IMR-90 (cell line): ENCODE results near the gene UBE2S. TPM values are rescaled to one million over a fixed set of nuclear protein-coding genes. Genes with fewer than 3 reads are reported as not detected.
A peak's percentile ranks its signal among the peaks of the same experiment; 100 is the strongest.

Experiments
- ATAC-seq: fragments of 200-7000 bp; cut with Tn5 transposase; 2 replicates; pipeline ENCODE4 v1.9.1; 2020; ENCODE audit warnings: low read depth, mild to moderate bottlenecking, moderate library complexity
- BruUV-seq: library from RNA; stranded (reverse); fragments of 400-500 nt; replicated peaks from 2 replicates; lab custom pipeline; 2021; lab: Mats Ljungman, UMichigan
- CTCF ChIA-PET: fragments of 300-600 bp; formaldehyde crosslinking; extraction: SDS; loops from one replicate; lab custom pipeline; 2021; ENCODE audit warnings: antibody characterized with exemption; lab: Yijun Ruan, JAX
- POLR2A ChIA-PET: fragments of 300-600 bp; sonication (Branson Sonifier 250); formaldehyde crosslinking; loops from one replicate; lab custom pipeline; 2022; ENCODE audit warnings: antibody characterized with exemption; ENCODE audit not compliant: unreplicated experiment; lab: Charles Lee
- DNase-seq: peaks from one replicate; pipeline ENCODE4 v3.0.0; 2013
- H2AFZ ChIP-seq: replicated peaks from 2 replicates; pipeline ENCODE3; 2013; ENCODE audit warnings: low read length, mild to moderate bottlenecking; ENCODE audit not compliant: poor library complexity
- H2AK5ac ChIP-seq: 2 replicates; pipeline ENCODE4 v1.6.1; 2013; ENCODE audit warnings: low read depth, low read length, inconsistent platforms
- H2AK9ac ChIP-seq: replicated peaks from 2 replicates; pipeline ENCODE3; 2013; ENCODE audit warnings: mild to moderate bottlenecking, low read depth, low read length, moderate library complexity; ENCODE audit not compliant: poor library complexity
- H2BK120ac ChIP-seq: 2 replicates; pipeline ENCODE4 v1.6.1; 2013; ENCODE audit warnings: low read depth, low read length, inconsistent platforms
- H2BK15ac ChIP-seq: 3 replicates; pipeline ENCODE4 v1.6.1; 2013; ENCODE audit warnings: low read depth, low read length, inconsistent platforms
- H2BK20ac ChIP-seq: 2 replicates; pipeline ENCODE4 v1.6.1; 2013; ENCODE audit warnings: low read depth, mild to moderate bottlenecking, inconsistent platforms, low read length, moderate library complexity
- H2BK5ac ChIP-seq: 2 replicates; pipeline ENCODE4 v1.6.1; 2013; ENCODE audit warnings: mild to moderate bottlenecking, low read depth, low read length, inconsistent platforms; ENCODE audit not compliant: poor library complexity, severe bottlenecking
- H3K14ac ChIP-seq: replicated peaks from 2 replicates; pipeline ENCODE4 v1.6.1; 2013; ENCODE audit warnings: low read depth, low read length, inconsistent platforms
- H3K18ac ChIP-seq: 2 replicates; pipeline ENCODE4 v1.6.1; 2013; ENCODE audit warnings: low read depth, low read length, control low read depth
- H3K23ac ChIP-seq: 2 replicates; pipeline ENCODE4 v1.6.1; 2013; ENCODE audit warnings: low read depth, low read length, inconsistent platforms
- H3K27ac ChIP-seq: 2 replicates; pipeline ENCODE4 v1.5.1; 2013; ENCODE audit warnings: mild to moderate bottlenecking, control low read depth, low read length; ENCODE audit not compliant: insufficient read depth
- H3K27me3 ChIP-seq: 2 replicates; pipeline ENCODE4 v1.6.1; 2013; ENCODE audit warnings: low read length; ENCODE audit not compliant: control insufficient read depth, insufficient read depth
- H3K36me3 ChIP-seq: 2 replicates; pipeline ENCODE4 v1.6.1; 2013; ENCODE audit warnings: low read length, mixed read lengths; ENCODE audit not compliant: control insufficient read depth, insufficient read depth
- H3K4ac ChIP-seq: 2 replicates; pipeline ENCODE4 v1.6.1; 2013; ENCODE audit warnings: low read depth, low read length, inconsistent platforms
- H3K4me1 ChIP-seq: 2 replicates; pipeline ENCODE4 v1.6.1; 2013; ENCODE audit warnings: low read length, mixed read lengths; ENCODE audit not compliant: control insufficient read depth, insufficient read depth
- H3K4me2 ChIP-seq: 2 replicates; pipeline ENCODE4 v1.6.1; 2013; ENCODE audit warnings: low read depth, mild to moderate bottlenecking, control low read depth, low read length, moderate library complexity
- H3K4me3 ChIP-seq: 2 replicates; pipeline ENCODE4 v1.5.1; 2013; ENCODE audit warnings: low read depth, mild to moderate bottlenecking, control low read depth, low read length, moderate library complexity; ENCODE audit not compliant: insufficient read depth
- H3K56ac ChIP-seq: 2 replicates; pipeline ENCODE4 v1.6.1; 2013; ENCODE audit warnings: low read length, inconsistent platforms; ENCODE audit not compliant: insufficient read depth; ENCODE audit errors: extremely low read depth
- H3K79me1 ChIP-seq, 2 experiments: 2 replicates each; pipeline ENCODE4 v1.6.1; 2013; ENCODE audit warnings: low read length in 2 of 2, inconsistent platforms in 1 of 2, low read depth in 1 of 2
- H3K9ac ChIP-seq: 2 replicates; pipeline ENCODE4 v1.6.1; 2013; ENCODE audit warnings: low read depth, low read length, control low read depth
- H3K9me1 ChIP-seq: 2 replicates; pipeline ENCODE4 v1.6.1; 2013; ENCODE audit warnings: low read length, inconsistent platforms; ENCODE audit not compliant: insufficient read depth
- H3K9me3 ChIP-seq: 2 replicates; pipeline ENCODE4 v1.6.1; 2013; ENCODE audit warnings: low read length; ENCODE audit not compliant: control insufficient read depth, insufficient read depth
- H4K20me1 ChIP-seq: 2 replicates; pipeline ENCODE4 v1.6.1; 2013; ENCODE audit warnings: low read length, inconsistent platforms; ENCODE audit not compliant: insufficient read depth
- H4K5ac ChIP-seq: 2 replicates; pipeline ENCODE4 v1.6.1; 2013; ENCODE audit warnings: mild to moderate bottlenecking, low read depth, low read length, control low read depth
- H4K8ac ChIP-seq, 2 experiments: 2 replicates each; pipeline ENCODE4 v1.6.1; 2013; ENCODE audit warnings: low read depth in 2 of 2, low read length in 2 of 2, control low read depth in 1 of 2, inconsistent platforms in 1 of 2
- H4K91ac ChIP-seq: 2 replicates; pipeline ENCODE4 v1.6.1; 2013; ENCODE audit warnings: low read depth, low read length, inconsistent platforms; ENCODE audit not compliant: insufficient read depth
- CEBPB ChIP-seq: IDR thresholded peaks from 2 replicates; pipeline ENCODE4 v1.6.1; 2012; ENCODE audit warnings: low read depth, low read length, improper control_type of control experiment
- MAZ ChIP-seq: IDR thresholded peaks from 2 replicates; pipeline ENCODE4 v1.6.1; 2012; ENCODE audit warnings: low read depth, mild to moderate bottlenecking, low read length, improper control_type of control experiment, moderate library complexity, borderline replicate concordance
- WGBS, 2 experiments: methylation state at CpG; one replicate each; pipeline versions ENCODE4 v1.1.5 to v1.1.7; 2013; ENCODE audit warnings: missing lambda C conversion rate in 2 of 2; ENCODE audit not compliant: insufficient read length in 1 of 2; ENCODE audit errors: extremely low coverage in 2 of 2; 5-methylcytosine and 5-hydroxymethylcytosine counted together
- dilution Hi-C: fragments of 300-500 bp; cut with HindIII; formaldehyde crosslinking; loops from one replicate; pipeline ENCODE4 v1.14.3; 2018; ENCODE audit warnings: low sequenced_read_pairs; ENCODE audit not compliant: unreplicated experiment
- in situ Hi-C: fragments of 300-500 bp; cut with MboI; formaldehyde crosslinking; loops from 3 replicates; pipeline ENCODE4 v1.14.3; 2019; ENCODE audit warnings: low sequenced_read_pairs, inconsistent platforms, mixed read lengths
- intact Hi-C: fragments of 100-400 bp; cut with micrococcal nuclease; formaldehyde crosslinking; loops from 2 replicates; pipeline ENCODE4 v1.10.0; 2022
- polyA plus RNA-seq, 3 experiments: library from polyadenylated mRNA; depleted of rRNA; stranded (reverse); fragments of >200 nt; gene quantifications; 2 replicates each; pipeline ENCODE4 v1.2.3, GENCODE V29; 2012; ENCODE audit warnings: low replicate concordance in 1 of 3
- total RNA-seq: library from RNA; depleted of rRNA; stranded (reverse); fragments of >200 nt; gene quantifications from 2 replicates; pipeline ENCODE4 v1.2.3, GENCODE V29; 2012

Gene UBE2S
- total and polyA plus RNA-seq, 2 of the 4 experiments (the other 2 are of a cell fraction), result 69.5 to 104 TPM

DNA sequence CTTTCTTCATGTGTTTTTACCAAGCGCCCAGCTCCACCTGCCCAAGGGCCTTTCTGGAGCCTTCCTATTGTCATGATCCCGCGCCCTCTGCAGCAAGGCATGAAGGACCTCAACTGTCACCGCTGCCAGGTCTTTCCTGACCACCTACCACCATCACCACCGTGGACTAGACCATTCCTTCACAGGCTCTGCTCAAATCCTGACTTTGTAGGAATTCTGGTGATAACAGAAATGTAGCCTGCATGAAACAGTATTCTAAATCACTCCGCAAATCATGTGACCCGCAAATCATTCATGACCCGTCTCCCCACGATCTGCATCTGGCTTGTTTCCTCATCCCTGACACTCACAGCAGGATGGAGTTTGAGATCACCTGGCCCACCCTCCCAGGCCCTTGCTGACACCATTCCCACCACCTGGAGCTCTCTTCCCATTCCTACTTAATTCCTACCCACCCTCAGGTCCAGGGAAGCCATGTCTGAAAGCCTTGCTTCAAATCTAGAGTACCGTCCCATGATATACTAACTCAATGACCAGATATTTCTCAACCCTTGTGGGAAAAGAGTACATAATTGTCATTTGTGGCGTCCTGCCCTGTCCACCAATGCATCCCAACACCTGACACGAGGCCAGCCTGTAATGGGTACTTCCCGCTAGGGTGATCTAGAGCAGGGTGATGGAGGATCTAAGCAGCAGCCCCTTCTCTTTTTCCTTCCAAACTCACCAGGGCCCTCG is 1.3 kb downstream of the UBE2S start:
- Histone ChIP-seq H3K9ac (peak overlapping the region; percentile 76), H2AK9ac (peak overlapping the region; percentile 94), H3K79me1 (peaks cover 7 to 46% of the 10 kb centered on the region in 2 experiments), H3K9me3 (no peaks in the 10 kb centered on the region), H2AFZ (peak overlapping the region; percentile 0), H4K91ac (no peak overlapping the region), H3K18ac (no peak overlapping the region), H3K14ac (peak overlapping the region; percentile 95), H3K56ac (no peak overlapping the region), H3K4me3 (peak overlapping the region; percentile 64), H4K20me1 (peaks cover 50% of the 10 kb centered on the region), H3K4ac (no peak overlapping the region; the same call in 1 of the 2 replicates), H3K27ac (peak overlapping the region; percentile 73; the same call in 1 of the 2 replicates), H2AK5ac (0 out of 2 replicates have a peak overlapping the region, but pooled peaks have one; percentile 5), H2BK120ac (no peak overlapping the region), H2BK20ac (no peak overlapping the region), H3K9me1 (peaks cover 19% of the 10 kb centered on the region), H3K27me3 (no peaks in the 10 kb centered on the region), H4K8ac (no peak overlapping the region), H3K36me3 (peaks cover 35% of the 10 kb centered on the region), H3K23ac (peak overlapping the region; percentile 96), H4K5ac (no peak overlapping the region), H3K4me2 (peak overlapping the region; percentile 98), H3K4me1 (peaks cover 17% of the 10 kb centered on the region), H2BK5ac (peak overlapping the region; percentile 49), H2BK15ac (no peak overlapping the region)
- intact Hi-C loops, result loop anchor here (5.0 kb wide), 1 partner anchor 96 kb away; no protein-coding TSS in a partner anchor
- in situ Hi-C loops, result no loop called here
- ATAC-seq (no peak), DNase-seq (no peak)
- dilution Hi-C loops, result no loop called here
- BruUV-seq, result no TSS peak
- WGBS, 2 experiments, result 82% methylated on average over 7 of the region's 14 CpGs; no CpG with 5 or more reads in 1 of the 2 experiments
- POLR2A ChIA-PET, result interaction anchor here (1.0 kb wide), 2 partner anchors 19 to 105 kb away, joined by 3 to 4 read pairs; no protein-coding TSS in a partner anchor
- 0 out of 2 replicates have a peak, but pooled peaks have one; percentile 9 for TF ChIP-seq CEBPB
- TF ChIP-seq MAZ, result no peak
- CTCF ChIA-PET, result no interaction called here
